ENCODE measurements around the gene ZNF385B.

ZNF385B gene

DNA sequence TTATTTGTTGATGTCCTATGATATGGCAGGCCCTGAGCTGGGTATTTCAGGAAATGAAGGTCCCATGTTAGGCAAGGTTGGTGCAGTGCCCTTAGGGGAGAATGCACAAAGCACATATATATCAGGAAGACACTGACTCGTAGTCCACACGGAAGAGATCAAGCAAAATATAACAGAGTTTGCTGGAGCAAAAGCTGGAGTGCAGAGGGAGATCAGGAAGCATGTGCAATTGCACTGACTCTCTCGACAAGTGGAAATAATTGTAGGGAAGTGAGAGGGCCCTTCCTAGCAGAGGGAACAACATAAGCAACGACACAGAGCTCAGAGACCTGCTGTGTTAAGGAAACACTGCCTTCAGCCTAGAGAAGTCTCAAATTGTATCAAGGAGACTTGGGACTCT, 4.2 kb downstream of the ZNF385B start:
- no peak overlapping the region for H3K4me3 ChIP-seq (ENCODE audit: control insufficient read depth, low read depth, low read length)
- TF ChIP-seq, protein P1, sequence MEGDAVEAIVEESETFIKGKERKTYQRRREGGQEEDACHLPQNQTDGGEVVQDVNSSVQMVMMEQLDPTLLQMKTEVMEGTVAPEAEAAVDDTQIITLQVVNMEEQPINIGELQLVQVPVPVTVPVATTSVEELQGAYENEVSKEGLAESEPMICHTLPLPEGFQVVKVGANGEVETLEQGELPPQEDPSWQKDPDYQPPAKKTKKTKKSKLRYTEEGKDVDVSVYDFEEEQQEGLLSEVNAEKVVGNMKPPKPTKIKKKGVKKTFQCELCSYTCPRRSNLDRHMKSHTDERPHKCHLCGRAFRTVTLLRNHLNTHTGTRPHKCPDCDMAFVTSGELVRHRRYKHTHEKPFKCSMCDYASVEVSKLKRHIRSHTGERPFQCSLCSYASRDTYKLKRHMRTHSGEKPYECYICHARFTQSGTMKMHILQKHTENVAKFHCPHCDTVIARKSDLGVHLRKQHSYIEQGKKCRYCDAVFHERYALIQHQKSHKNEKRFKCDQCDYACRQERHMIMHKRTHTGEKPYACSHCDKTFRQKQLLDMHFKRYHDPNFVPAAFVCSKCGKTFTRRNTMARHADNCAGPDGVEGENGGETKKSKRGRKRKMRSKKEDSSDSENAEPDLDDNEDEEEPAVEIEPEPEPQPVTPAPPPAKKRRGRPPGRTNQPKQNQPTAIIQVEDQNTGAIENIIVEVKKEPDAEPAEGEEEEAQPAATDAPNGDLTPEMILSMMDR (conservative IDR thresholded peaks at IDR 0.05; ENCODE audit: control insufficient read depth, insufficient read depth, low read depth, low read length), result no peak
- DNase-seq (ENCODE audit: low read depth), result no peak

DNA sequence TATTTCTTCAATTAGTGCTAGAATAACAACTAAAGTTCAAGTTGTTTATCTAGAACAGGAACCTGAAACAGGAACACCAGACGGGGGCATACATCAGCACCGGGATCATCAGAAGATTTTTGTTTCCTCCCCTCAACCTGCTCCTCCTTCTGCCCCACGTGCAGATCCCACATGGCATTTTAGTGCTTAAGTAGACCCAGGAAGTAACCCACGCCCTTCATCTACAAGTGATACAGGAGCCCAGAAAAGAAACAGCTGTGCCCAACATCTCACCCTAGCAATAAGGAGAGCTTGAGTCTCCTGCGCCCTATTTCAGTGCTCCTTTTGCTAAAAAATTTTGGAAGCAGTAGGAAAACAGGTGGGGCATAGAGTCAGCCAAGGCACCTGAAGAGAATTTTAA, 5.2 kb downstream of the ZNF385B start:
- TF ChIP-seq, protein P1 (conservative IDR thresholded peaks at IDR 0.05; ENCODE audit: control insufficient read depth, insufficient read depth, low read depth, low read length), result no peak
- no peak for DNase-seq (ENCODE audit: low read depth)
- no peak overlapping the region for H3K4me3 ChIP-seq (ENCODE audit: control insufficient read depth, low read depth, low read length)

DNA sequence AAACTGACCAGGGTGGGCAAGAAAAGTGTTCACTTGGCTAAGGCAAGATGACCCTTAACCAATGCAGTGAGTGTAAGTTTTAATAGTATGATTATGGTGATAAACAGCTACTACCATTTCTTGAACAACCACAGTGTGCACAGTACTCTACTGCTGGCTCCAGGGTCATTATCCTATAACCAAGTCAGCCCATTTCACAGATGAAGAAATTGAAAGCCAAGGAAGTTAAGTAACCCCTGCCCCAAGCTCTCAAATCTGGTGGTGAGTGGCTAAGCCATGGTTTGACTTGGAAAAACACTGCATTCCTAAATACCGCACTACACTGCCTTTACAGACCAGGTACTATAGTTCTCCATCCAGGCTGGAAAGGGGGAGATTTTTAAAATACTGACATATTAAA, 5.7 kb downstream of the ZNF385B start:
- DNase-seq (ENCODE audit: low read depth), result no peak
- TF ChIP-seq, protein P1 (conservative IDR thresholded peaks at IDR 0.05; ENCODE audit: control insufficient read depth, insufficient read depth, low read depth, low read length), result no peak
- no peak overlapping the region for H3K4me3 ChIP-seq (ENCODE audit: control insufficient read depth, low read depth, low read length)

DNA sequence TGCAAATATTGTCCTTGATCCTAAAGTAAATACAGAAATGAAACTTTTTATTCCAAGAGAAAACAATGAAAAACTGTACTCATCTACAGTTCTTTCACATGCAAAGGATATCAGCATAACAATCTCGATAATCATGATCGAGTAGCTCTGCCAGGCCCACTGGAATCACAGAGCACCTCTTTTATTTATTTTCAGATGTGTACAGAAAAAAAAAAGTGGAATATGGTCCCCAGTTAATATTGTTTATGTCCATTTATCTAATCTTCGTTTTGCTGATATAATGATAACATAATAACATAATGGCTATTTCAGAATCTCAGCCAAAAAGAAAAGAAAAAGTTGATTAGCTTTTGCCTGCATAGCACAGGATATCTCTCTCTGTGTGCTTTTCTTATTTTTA, 6.5 kb downstream of the ZNF385B start:
- H3K4me3 ChIP-seq (ENCODE audit: control insufficient read depth, low read depth, low read length), result no peak overlapping the region
- no peak for DNase-seq (ENCODE audit: low read depth)
- TF ChIP-seq, protein P1 (conservative IDR thresholded peaks at IDR 0.05; ENCODE audit: control insufficient read depth, insufficient read depth, low read depth, low read length), result no peak

DNA sequence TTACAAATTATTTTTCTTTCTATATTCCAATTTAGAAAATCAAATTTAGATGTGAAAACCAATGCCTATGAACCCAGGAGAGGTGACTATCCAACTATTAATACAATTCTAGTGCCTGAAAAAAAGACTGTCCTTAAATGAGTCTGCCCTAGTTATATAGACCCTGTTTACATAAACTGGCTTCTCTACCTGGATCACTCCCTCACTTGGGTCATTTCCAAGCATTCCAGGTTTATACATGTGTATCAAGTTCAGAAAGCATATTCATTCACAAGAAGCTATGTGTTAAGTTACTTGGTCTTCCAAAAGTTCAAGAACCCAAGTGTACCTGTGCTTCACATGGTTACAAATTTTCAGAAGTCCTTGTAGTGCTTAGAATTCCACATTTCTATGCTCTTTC, 8.3 kb downstream of the ZNF385B start:
- TF ChIP-seq, protein P1 (conservative IDR thresholded peaks at IDR 0.05; ENCODE audit: control insufficient read depth, insufficient read depth, low read depth, low read length), result no peak
- no peak for DNase-seq (ENCODE audit: low read depth)
- no peak overlapping the region for H3K4me3 ChIP-seq (ENCODE audit: control insufficient read depth, low read depth, low read length)

DNA sequence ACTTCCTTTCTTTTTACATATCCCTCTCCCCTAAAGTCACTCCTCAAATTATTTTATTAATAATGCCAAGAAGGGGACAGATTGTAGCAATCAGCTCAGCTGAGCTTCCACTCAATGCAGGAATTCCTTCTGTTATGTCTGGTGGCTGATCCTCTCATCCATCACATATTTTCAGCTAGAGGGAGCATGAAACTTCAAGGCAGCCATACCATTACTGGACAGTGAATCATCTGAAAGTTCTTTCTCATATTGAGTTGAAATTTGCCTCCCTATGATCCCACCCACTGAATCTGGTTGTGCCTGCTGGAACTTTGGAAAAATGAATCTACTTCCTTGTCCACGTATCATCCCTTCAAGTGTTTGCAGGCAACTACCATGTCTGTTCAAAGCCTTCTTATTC, 11.2 kb downstream of the ZNF385B start:
- TF ChIP-seq, protein P1 (conservative IDR thresholded peaks at IDR 0.05; ENCODE audit: control insufficient read depth, insufficient read depth, low read depth, low read length), result peak; percentile 45
- DNase-seq (ENCODE audit: low read depth), result peak; percentile 58
- H3K4me3 ChIP-seq (ENCODE audit: control insufficient read depth, low read depth, low read length), result no peak overlapping the region

DNA sequence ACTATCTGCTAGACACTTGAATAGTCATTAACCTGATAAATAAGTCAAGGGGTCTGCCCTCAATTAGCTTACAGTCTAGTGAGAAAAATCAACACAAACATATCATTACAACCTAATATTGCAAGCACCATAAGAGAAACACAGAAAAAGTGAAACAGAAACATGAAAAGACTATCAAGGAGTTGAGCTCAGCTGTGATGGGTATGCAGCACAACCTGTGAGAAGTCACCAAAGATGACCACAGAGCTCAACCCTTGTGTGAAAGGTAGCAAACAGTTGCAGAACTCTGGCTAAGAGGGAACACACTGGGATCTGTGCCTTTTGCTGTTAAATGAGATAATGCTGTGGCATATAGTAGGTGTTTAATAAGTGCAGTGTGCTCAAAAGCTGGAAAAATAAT, 11.7 kb downstream of the ZNF385B start:
- DNase-seq (ENCODE audit: low read depth), result no peak
- H3K4me3 ChIP-seq (ENCODE audit: control insufficient read depth, low read depth, low read length), result no peak overlapping the region

More for the DNA sequence above, 11.7 kb downstream of the ZNF385B start:
- TF ChIP-seq, protein P1 (conservative IDR thresholded peaks at IDR 0.05; ENCODE audit: control insufficient read depth, insufficient read depth, low read depth, low read length), result no peak
